G401 (cell line): ENCODE measurements around the gene EFCC1. TPM values are rescaled to one million over a fixed set of nuclear protein-coding genes. Genes with fewer than 3 reads are reported as not detected.

Experiments
- DNase-seq: peaks from one replicate; pipeline ENCODE4 v3.0.0-alpha.2; 2015; ENCODE audit warnings: low spot score
- in situ Hi-C: cut with HindIII; loops from 2 replicates; pipeline ENCODE4 v1.10.0; 2016; ENCODE audit warnings: low sequenced_read_pairs, mixed read lengths
- total RNA-seq: library from RNA; depleted of rRNA; stranded (reverse); fragments of >200 nt; shearing (Covaris generic); gene quantifications from 2 replicates; pipeline ENCODE4 v1.2.3, GENCODE V29; 2014

The EFCC1 gene
- total RNA-seq, 1 experiment from 2014 or later = not detected

- DNase-seq = peak; percentile 94
- in situ Hi-C loops = no loop called here
Observed at GRCh38 chr3:128993461-128994172, 7.5 kb upstream of the EFCC1 start, which contains the start of gene CFAP92. Gene CFAP92 (minus strand): TSS chr3:128994076. CDS start chr3:128993304, 772 bp downstream.

DNA sequence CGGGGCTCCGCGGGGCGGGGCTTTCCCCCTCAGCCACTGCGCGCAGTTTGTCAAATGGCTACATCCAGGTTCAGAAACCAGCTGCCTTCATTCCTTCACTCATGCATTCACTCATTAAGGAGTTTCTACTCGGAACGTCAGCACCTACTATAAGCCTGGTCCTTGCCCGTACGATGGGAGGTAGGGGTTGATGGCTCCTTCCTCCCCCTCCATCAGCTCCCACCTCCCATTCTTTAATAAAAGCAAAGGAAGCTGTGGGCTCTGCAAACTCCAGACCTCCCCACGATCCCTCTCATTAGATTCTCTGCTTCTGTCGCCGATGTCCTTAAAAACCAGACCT, 7.0 kb upstream of the EFCC1 start:
- no peak for DNase-seq
- in situ Hi-C loops = no loop called here

- in situ Hi-C loops = no loop called here
- DNase-seq = no peak
Observed at GRCh38 chr3:128994581-128995546, 6.2 kb upstream of the EFCC1 start.

DNA sequence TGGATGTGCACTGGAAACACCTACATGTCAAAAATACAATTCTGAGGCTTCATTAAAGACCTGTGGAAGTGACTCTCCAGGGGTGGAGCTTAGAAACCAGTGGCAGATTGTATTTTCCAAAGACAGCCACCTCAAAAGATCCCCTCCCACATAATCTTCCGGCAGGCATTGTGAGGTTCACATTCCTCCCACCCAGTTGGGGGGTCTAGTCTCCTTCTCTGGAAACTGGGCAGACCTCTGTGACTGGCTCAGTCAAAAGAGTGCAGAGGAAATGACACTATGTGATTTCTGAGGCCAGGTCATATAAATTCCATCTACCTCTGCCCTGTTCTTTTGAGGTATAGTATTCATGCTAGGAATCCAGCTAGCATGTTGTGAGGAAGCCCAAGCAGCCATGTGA, 5.4 kb upstream of the EFCC1 start:
- in situ Hi-C loops = no loop called here
- no peak for DNase-seq

DNA sequence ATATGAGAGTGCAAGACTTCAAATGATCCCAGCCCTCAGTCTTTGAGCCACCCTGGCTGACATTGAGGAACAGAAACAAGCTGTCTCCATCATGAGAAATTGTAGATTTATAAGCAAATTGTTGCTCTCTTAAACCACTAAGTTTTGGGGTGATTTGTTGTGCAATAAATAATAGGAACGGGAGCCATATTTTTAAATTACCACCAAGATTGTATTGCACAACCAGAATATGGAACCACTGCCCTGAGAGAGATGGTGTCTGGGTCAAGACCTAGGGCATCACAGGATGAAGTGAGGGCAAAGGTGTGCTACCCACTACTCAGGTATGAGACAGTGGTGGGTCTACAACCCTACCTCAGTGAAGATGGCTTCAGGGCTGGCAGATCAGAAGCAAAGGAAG, 4.9 kb upstream of the EFCC1 start:
- in situ Hi-C loops = no loop called here
- DNase-seq = no peak

DNA sequence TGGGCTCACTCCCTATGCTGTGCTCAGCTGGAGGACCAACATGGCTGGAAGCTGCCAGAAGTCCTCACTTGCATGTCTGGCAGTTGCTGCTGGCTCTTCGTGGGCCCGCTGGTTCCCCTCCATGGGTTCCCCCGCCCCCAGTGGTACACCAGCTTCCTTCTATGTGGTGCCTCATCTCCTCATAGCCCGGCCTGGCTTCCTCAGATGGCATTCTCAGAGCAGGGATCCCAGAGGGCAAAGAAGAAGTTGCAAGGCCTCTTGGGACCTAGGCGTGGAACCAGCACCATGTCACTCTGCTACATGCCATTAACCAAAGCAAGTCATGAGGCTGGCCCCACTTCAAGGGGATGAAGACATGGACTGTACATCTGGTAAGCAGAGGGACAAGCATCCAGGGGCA, 4.4 kb upstream of the EFCC1 start:
- in situ Hi-C loops = no loop called here
- no peak for DNase-seq

DNA sequence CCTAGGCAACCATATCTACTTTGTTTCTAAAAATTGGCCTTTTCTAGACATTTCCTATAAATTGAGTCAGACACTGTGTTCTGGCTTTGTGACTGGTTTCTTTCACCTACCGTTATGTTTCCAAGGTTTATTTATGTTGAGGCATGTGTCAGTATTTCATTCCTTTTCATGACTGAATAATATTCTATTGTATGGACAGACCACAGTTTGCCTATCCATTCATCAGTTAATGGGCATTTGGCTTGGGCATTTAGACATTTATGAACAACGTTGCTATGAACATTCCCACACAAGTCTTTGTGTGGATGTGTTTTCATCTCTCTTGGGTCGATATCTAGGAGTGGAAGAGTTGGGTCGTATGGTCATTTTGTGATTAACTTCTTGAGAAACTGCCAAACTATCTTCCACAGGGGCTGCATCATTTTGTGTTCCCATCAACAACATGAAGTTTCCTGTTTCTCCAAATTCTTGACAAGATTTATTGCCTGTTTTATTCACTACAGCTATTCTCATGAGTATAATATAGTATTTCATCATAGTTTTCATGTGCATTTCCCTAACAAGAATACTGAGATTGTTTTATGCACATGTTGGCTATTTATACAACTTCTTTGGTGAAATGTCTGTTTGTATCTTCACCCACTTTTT, 3.5 kb upstream of the EFCC1 start:
- in situ Hi-C loops = no loop called here

DNA sequence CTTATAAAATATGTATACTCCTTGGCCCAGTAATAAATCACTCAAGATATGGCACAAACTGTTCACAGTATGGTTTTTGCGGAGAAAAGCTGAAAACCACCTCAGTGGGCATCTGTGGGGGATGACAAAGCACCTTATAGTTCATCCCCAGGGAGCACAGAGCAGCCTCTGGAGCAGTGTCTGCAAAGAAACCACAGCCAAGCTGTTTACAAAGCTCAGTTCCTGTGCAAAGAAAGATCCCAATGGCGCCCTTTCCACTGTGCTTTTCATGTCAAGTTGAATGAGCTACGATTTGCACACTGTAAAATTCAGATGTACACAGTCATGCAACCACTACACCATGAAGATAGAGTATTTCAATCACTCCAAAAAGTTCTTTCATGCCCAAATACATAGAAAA, 2.5 kb upstream of the EFCC1 start:
- no peak for DNase-seq
- in situ Hi-C loops = no loop called here

More for the DNA sequence above, 3.5 kb upstream of the EFCC1 start:
- DNase-seq = no peak

DNA sequence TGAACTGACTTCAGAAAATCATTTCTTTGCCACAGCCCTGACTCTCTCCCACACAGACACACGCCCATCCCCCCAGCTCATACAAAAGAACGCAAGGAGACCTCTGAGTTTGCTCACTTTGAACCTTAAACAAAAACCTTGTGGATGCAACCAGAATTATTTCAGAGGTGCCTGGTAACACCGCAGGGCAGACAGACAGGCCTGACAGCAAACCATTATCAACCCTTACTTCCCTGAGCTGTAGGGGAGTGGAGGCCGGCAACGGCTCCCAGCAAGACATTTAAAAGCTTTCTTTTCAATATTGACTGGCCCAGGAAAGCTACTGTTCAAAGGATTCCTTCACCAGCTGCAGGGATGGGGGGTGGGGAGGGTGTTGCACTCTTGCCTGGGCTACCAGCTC, 2.0 kb upstream of the EFCC1 start:
- DNase-seq = no peak
- in situ Hi-C loops = no loop called here

DNA sequence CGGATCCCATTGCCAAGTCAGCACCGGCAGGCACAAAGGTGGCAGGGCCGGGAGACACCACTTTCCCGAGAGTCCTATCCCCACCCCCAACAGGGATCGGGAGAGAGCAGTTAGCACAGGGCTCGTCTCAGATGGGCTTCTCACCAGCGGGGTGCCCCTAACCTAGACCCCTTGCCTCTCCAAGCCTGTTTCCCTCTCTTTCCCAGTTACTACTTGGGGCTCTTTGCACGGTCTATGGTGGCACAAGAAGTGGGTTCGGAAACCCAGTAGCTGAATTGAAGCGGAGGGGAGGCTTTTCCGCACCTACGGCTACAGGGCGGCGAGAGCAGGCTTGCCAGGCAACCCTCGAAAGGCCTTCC, 383 bp upstream of the EFCC1 start:
- DNase-seq = no peak
- in situ Hi-C loops = no loop called here

DNA sequence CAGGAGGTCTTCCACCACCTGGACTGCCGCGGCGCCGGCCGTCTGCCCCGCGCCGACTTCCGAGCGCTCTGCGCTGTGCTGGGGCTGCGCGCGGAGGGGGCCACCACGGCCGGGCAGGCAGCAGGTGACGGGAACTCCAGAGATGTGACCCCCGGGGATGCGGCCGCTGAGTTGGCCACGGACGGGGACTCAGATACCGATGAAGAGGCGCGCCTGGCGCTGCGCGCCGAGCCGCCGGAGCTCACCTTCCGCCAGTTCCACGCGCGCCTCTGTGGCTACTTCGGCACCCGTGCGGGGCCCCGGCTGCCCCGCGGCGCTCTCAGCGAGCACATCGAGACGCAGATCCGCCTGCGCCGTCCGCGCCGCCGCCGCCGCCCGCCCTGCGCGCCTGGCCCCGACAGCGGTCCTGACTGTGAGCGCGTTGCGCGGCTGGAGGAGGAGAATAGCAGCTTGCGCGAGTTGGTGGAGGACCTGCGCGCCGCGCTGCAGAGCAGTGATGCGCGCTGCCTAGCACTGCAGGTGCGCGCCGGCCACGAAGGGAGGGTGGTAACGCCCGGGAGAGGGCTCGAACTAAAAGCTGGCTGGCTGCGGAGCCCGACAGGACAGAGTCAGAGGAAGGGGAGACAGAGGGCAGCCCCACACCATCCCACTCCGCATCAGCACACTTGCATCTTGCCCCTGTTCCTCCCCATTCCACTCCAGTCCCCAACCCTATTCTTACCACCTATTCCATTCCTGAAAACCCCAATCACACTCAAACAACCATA, 885 bp downstream of the EFCC1 start:
- in situ Hi-C loops = no loop called here
- DNase-seq = no peak

- DNase-seq = no peak
- in situ Hi-C loops = no loop called here
Observed at GRCh38 chr3:129002573-129003569, 1.8 kb downstream of the EFCC1 start.

DNA sequence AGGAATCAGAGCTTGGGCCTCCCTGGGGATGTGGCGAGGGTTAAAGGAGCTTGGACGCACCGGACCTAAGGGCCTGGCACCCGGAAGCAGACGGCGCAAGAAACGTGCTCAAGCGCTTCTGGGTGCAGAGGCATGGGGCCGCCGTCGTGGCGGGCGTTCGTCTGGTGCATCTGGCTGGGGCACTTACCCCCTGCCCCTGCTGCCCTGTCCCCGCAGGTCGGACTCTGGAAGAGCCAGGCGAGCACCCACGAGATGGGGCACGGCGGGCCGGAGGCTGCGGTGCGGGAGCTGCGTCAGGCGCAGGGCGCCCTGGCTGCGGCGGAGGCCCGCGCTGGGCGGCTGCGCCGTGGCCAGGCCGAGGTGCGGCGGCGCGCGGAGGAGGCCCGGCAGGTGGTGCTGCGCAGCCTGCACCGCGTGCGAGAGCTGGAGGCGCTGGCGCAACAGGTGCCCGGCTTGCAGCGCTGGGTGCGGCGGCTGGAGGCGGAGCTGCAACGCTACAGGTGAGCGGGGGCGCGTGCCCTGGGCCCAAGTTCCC, 2.5 kb downstream of the EFCC1 start:
- no peak for DNase-seq
- in situ Hi-C loops = no loop called here

- in situ Hi-C loops = no loop called here
- DNase-seq = no peak
Observed at GRCh38 chr3:129004639-129005295, 3.7 kb downstream of the EFCC1 start.

DNA sequence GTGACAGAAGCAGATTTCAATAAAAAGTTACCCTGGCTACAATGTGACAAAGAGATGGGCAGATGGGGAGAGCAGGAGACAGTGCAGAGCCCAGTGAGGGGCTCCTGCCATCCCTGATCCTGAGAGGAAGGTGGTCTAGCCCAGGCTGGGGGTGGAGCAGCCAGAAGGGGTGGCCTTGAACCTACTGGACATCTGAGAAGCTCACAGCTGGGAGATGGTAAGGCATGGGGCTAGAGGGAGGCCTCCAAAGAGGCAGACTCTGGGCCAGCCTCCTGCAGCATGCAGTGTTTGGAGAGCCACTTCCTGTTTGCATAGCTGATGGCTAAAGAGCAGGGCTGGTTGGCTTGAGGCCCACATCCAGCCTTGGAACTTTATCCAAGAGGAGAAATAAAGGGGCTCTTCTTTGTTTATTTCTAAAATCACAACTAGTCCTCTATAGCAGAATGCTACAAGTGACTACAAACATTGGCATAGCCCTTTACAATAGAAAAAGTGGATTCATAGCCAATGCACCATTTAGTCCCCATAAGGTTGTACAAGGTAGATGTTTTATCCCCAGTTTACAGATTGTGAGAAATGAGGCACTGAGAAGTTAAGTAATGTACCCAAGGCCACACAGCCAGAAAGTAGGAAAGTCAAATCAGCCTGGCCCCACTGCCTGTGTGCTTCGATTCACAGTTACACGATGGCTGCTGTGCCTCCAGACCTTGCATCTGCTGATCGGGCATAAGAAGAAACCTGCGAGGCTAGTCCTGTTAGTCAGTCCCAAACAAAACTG, 4.6 kb downstream of the EFCC1 start:
- DNase-seq = no peak
- in situ Hi-C loops = no loop called here

- in situ Hi-C loops = no loop called here
- no peak for DNase-seq
Observed at GRCh38 chr3:129006864-129007263, 5.8 kb downstream of the EFCC1 start.

DNA sequence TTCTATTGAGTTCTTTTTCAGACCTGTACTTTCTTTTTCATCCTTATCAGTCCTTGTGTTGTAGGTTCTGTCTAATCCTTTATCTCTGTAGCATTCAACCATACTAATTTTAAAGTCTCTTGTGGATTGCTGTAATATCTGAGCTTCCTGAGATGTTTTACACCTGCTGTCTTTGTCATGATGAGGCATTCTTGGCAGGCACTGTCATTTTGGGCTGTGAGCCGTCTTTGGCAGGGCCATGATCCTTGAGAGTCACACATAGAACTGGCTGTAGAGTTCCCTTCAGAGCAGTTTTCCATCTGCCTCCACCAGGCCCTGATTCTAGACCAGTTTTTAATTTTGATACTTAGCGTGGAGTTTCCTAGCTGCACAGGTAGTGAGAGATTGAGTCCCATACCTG, 6.7 kb downstream of the EFCC1 start:
- in situ Hi-C loops = no loop called here
- peak; percentile 90 for DNase-seq
